ENCODE data around the gene PDE6B. TPM values are rescaled to one million over a fixed set of nuclear protein-coding genes. Genes with fewer than 3 reads are reported as not detected.

PDE6B gene
- total RNA-seq, 1 experiment from 2014 or later: 9.4 TPM

- in situ Hi-C loops (cut with HindIII; ENCODE audit: low pct_unique_long_range_greater_than_20kb, low sequenced_read_pairs): no loop called here
- no peak for DNase-seq (ENCODE audit: low read depth)
Measured at GRCh38 chr4:617644-618641, 7.4 kb upstream of the PDE6B start.

GRCh38 chr4:620201-620600, 5.2 kb upstream of the PDE6B start:
- DNase-seq (ENCODE audit: low read depth): no peak
- in situ Hi-C loops (cut with HindIII; ENCODE audit: low pct_unique_long_range_greater_than_20kb, low sequenced_read_pairs): no loop called here

- DNase-seq (ENCODE audit: low read depth): no peak
- in situ Hi-C loops (cut with HindIII; ENCODE audit: low pct_unique_long_range_greater_than_20kb, low sequenced_read_pairs): no loop called here
Measured at GRCh38 chr4:620851-621261, 4.5 kb upstream of the PDE6B start.

- no peak for DNase-seq (ENCODE audit: low read depth)
- in situ Hi-C loops (cut with HindIII; ENCODE audit: low pct_unique_long_range_greater_than_20kb, low sequenced_read_pairs): no loop called here
Measured at GRCh38 chr4:621296-622070, 3.9 kb upstream of the PDE6B start.

- no peak for DNase-seq (ENCODE audit: low read depth)
- in situ Hi-C loops (cut with HindIII; ENCODE audit: low pct_unique_long_range_greater_than_20kb, low sequenced_read_pairs): no loop called here
Measured at GRCh38 chr4:622071-622995, 3.0 kb upstream of the PDE6B start.

- no peak for DNase-seq (ENCODE audit: low read depth)
- in situ Hi-C loops (cut with HindIII; ENCODE audit: low pct_unique_long_range_greater_than_20kb, low sequenced_read_pairs): no loop called here
Measured at GRCh38 chr4:622996-623913, 2.1 kb upstream of the PDE6B start.

GRCh38 chr4:623914-624566, 1.3 kb upstream of the PDE6B start:
- DNase-seq (ENCODE audit: low read depth): no peak
- in situ Hi-C loops (cut with HindIII; ENCODE audit: low pct_unique_long_range_greater_than_20kb, low sequenced_read_pairs): no loop called here

GRCh38 chr4:625631-626161, 323 bp downstream of the PDE6B start:
- no peak for DNase-seq (ENCODE audit: low read depth)
- in situ Hi-C loops (cut with HindIII; ENCODE audit: low pct_unique_long_range_greater_than_20kb, low sequenced_read_pairs): no loop called here

- no peak for DNase-seq (ENCODE audit: low read depth)
- in situ Hi-C loops (cut with HindIII; ENCODE audit: low pct_unique_long_range_greater_than_20kb, low sequenced_read_pairs): no loop called here
Measured at GRCh38 chr4:626201-627091, 1.1 kb downstream of the PDE6B start.

- no peak for DNase-seq (ENCODE audit: low read depth)
- in situ Hi-C loops (cut with HindIII; ENCODE audit: low pct_unique_long_range_greater_than_20kb, low sequenced_read_pairs): no loop called here
Measured at GRCh38 chr4:627347-628125, 2.2 kb downstream of the PDE6B start.

- in situ Hi-C loops (cut with HindIII; ENCODE audit: low pct_unique_long_range_greater_than_20kb, low sequenced_read_pairs): no loop called here
- DNase-seq (ENCODE audit: low read depth): no peak
Measured at GRCh38 chr4:628311-628741, 3.0 kb downstream of the PDE6B start.

GRCh38 chr4:628821-629635, 3.7 kb downstream of the PDE6B start:
- in situ Hi-C loops (cut with HindIII; ENCODE audit: low pct_unique_long_range_greater_than_20kb, low sequenced_read_pairs): no loop called here
- DNase-seq (ENCODE audit: low read depth): no peak

- in situ Hi-C loops (cut with HindIII; ENCODE audit: low pct_unique_long_range_greater_than_20kb, low sequenced_read_pairs): no loop called here
- no peak for DNase-seq (ENCODE audit: low read depth)
Measured at GRCh38 chr4:629636-629914, 4.2 kb downstream of the PDE6B start.

- no peak for DNase-seq (ENCODE audit: low read depth)
- in situ Hi-C loops (cut with HindIII; ENCODE audit: low pct_unique_long_range_greater_than_20kb, low sequenced_read_pairs): no loop called here
Measured at GRCh38 chr4:629915-630641, 4.7 kb downstream of the PDE6B start.
